ENCODE results near the gene ZSCAN29.
A peak's percentile ranks its signal among the peaks of the same experiment; 100 is the strongest.

ZSCAN29 gene

DNA sequence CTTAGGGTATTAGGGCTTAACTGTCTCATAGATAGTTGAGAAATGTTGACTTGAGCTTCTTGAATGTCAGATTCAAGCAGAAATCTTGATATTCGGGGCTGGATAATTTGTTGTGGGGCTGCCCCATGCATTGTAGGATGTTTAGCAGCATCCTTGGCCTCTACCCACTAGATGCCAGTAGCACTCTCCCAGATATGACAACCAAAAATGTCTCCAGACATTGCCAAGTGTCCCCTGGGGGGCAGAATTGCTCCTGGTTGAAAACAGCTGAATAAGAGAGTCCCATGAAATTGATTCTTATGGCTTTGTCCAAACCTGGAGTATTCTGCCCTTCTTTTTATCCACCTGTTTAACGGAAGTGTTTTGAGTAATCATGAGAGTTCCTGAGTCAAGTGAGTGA lies 24.5 kb downstream of the ZSCAN29 start:
- no peak for DNase-seq

DNA sequence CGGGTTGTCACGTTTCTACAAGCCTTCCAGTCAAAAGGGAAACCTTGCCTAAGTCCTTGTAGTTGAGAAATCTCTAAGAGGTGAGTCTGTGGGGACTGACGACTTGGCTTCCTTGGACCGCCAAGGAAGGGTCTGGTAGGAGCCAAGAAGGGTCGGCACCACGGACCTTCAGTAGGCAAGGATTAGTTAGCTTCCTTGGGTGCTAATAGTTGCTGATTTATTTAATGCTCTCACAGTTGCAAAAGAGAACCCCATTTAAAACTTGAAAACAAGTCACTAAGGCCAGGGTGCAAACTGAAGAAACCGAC lies 40.1 kb downstream of the ZSCAN29 start:
- no peak for DNase-seq

DNA sequence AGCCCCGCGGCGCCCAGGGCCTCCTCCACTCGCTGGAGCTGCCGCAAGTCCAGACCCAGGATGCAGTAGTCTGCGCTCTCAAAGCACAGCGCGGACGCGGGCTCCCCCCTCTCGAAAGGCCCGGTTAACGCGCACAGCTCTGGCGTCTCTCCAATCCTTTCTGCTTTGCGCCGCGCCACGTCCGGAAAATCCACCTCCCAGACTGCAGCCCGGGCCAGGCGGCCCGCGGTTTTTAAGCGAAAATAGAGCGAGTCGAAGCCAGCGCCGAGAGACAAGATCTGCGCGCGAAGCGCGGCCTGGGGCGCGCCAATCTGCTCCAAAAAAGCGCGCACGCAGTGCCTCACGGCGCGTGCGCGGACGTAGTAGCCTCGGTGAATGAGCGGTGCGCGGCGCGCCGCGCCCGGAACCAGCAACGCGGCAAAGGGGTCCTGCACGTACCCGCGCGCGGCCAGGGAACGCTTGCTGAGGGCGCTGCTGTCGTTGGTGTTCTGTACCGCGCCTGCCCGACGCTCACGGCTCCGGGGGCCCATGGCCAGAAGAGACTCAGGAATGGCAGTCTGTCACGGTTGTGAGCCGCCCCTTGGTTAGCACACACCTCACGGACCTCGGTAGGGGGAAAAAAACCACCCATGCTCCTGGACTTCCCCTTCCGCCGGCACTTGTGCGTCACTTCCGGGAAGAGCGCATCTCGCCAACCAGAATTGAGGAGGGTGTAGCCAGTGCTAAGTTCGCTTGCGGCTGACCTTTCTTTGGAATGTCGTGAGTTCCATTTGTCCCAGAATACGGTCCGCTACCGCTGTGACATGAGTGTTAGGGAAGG lies 40.7 kb downstream of the ZSCAN29 start, which contains the start of gene LCMT2:
LCMT2 (minus strand) TSS at position 614 of the 820 bp plus-strand sequence; CDS start at position 530, 84 bp downstream.
- peak; percentile 93 for DNase-seq

DNA sequence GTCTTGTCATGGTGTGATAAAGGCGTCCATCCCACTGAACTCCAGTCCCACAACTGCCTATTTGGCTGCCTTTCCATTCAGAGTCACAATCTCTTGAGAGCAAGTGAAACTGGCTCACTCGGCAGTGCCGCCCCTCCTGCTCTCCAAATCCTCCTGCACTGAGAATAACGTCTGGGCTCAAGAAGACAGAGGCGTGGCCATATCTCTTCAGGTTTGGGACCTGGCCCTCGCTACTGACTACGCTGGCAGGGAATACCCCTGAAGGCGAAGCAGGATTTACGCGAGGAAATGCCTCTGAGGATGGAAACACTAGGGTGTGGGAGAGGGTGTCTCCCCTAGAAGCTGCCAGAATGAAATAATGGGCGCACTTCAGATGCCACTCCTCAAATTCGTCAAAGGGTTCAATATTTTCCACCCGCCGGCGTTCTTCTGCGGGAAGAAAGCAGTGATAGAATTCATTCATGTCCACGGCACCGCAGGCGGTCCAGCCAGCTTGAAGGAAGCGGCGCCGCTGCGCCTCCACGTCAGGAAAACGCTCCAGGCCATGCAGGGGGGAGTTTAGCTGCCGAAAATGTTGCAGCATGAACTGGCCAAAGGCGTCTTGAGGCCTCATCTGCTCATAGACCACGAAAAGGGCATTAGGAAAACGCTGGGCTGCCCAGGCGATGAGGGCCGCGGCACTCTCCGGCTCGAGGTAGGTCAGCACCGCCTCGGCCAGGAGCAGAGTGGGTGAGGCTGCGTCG lies 41.5 kb downstream of the ZSCAN29 start:
- peak in 1 of 2 experiments; percentile 22 for DNase-seq

DNA sequence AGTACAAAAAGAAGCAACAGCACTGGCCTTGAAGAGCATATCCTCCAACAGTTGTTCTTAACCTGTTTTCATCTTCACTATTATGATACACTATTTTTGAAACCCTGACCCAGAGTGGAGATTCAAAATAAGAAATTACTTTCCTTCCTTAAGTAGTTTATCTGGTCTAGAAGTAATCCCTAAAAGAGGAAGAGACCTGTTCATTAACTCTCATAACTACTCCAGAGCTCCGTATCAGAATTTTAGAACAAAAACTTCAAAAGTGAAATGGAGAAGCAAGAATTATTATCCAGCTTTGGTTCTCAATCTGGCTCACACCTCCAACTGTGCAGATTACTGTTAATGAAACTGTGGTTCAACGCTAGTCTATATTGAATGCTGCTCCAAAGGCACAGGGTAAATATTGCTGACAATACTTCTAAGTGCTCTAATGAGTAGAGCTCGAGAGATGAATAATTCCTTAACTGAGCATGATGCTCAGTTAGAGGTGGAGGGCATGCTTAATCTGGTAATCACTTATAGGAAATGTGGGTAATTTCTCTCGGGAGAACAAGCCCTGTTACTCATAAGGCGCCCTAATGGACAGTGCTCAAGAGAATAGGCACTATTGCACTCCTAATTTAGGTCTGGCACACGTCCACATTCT lies 45.7 kb downstream of the ZSCAN29 start:
- DNase-seq, result no peak

DNA sequence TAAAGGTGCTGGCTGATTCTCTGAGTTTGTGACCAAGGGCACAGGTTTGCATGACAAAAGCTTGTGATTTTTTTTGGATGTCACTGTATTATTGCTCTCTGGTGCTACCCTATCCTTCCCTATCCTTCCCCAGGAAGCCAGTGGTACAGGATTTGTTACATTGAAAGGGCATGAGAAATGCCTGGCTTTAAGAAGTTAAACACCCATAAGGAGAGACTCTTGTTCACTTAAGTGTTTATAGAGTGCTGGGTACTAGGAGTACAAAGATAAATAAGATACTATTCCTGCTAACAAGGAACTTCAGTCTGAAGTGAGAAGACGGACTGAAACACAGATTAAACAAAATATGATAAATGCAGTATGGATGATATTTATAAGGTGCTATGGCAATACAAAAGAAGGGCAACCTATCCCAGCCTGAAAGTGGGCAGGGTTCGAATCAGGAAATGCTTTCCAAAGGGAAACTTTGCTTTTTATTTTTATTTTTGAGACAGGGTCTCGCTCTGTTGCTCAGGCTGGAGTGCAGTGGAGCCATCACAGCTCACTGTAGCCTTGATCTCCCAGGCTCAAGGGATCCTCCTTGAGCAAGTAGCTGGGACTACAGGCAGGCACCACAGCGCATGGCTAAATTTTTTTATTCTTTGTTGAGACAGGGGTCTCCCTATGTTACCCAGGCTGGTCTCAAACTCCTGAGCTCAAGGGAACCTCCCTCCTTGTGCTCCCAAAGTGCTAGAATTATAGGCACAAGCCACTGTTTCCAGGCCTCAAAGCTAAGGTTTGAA lies 51.7 kb downstream of the ZSCAN29 start:
- DNase-seq, result no peak

DNA sequence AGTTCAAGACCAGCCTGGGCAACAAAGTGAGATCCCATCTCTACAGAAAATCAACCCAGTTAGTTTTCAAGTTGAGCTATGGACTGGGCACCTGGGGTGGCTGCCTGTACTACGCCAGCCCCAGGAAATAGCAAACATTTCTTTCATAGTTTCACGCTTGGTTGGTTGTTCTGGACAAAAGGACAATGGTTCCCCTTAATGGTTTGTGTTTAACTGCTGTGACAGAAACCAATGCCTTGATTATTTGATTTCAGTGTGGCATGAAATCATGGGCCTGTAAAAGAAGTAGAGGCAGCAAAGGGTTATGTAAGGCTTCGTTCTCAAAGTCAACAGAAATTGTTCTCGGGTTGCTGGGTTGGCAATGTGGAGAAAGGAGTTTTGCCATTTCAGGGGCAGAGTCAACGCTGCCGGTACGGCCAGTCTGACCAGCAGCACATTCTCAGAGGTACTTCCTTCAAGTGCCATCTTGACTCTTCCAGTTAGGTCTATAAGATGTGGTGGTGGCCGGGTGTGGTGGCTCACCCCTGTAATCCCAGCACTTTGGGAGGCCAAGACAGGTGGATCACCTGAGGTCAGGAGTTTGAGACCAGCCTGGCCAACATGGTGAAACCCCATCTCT lies 53.2 kb downstream of the ZSCAN29 start:
- DNase-seq, result no peak

DNA sequence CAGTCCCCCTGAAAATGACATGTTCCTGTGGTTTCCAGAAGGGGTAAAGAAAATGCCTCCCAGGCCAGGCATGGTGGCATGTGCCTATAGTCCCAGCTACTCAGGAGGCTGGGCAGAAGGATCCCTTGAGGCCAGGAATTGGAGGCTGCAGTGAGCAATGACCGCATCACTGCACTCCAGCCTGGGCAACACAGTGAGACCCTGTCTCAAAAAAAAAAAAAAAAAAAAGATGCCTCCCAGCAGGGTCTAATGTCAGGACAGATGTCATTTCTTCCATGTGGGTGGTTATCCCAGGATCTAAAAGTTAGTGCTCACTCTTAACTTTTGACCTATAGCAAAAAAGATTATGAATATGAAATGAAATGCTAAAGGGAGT lies 53.9 kb downstream of the ZSCAN29 start:
- no peak for DNase-seq

DNA sequence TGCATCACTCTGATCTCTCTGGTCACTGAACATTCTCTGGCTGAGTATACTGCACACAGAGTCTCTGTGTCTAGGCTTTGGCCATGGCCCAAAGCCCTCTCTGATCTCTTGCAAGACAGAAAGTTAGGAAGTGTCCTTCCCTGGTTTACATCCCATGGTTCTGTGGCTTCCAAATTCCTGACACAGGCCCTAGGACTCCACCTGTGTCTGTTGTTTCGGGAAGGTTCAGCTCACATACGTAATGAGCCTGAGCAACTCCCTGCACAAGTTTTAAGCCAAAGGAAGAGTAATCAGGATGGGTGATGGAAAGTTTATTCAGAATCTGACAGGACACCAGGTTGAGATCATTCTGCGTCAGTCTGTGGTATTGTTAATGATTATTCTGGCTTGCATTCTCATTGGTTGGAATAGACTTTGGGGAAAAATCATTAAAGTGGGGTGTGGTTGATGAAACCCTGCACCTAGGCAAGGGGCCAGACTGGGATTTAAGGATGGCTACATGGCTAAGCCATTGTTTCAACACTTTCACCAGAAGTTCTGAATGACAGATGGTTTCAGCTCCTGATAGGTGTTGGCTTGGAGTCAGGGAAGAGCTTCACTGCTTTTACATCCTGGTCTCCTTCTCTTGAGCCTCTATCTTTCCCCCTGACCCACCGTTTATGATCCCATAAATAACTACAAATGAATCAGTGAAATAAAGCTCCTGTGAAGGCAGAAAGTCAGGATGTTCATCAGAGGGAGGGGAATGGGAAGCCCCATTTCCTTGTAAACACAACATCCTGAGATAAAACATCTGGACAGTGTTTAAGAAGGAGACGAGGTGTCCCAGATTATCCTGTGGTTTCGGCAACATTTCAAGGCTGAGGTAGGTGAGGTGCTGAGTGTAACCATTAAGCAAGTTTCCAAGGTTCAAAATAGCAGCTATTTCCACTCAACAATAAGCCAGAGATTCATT lies 54.5 kb downstream of the ZSCAN29 start:
- no peak for DNase-seq

DNA sequence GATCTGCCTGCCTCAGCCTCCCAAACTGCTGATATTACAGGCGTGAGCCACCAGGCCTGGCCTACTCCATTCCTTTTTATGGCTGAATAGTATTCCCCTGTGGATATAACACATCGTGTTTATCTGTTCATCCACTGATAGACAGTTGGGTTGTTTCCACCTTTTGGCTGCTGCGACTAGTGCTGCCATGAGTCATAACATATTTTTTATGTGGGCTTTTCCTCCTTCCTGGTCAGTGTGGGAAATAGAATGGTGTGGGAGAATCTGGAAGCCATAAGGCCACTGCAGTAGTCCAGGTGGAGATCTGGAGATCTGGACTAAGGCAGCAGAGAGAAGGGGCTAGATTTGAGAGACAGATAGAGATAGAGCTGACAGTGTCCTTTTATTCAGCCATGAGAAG lies 56.7 kb downstream of the ZSCAN29 start:
- no peak for DNase-seq

DNA sequence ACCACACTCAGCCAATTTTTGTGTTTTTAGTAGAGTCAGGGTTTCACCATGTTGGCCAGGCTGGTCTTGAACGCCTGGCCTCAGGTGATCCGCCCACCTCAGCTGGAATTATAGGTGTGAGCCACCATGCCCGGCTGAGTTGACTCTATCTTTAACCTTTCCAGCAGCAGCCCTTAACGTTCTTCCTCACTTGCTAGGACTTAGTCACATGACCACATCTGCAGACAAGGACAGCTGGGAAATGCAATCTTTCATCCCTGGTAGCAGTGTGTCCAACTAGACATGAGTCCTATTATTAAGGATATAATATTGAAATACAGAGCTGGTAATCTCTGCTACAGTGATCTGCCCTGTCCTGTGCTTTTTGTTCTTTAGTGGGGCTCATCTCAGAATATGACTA lies 58.5 kb downstream of the ZSCAN29 start:
- no peak for DNase-seq

Measured in activated T-cell treated with anti-CD3 and anti-CD28 coated beads, Interleukin-2, amount 50 U/mL, for 48 hours (primary cell).